ENCODE results near the gene MRPS35.

- TF ChIP-seq ZNF138 (tag by site-specific recombination; IDR thresholded peaks at IDR 0.05; ENCODE audit: borderline replicate concordance) (no peak), INSM2 (tag by site-specific recombination; IDR thresholded peaks at IDR 0.05) (no peak)
These were observed 38.0 kb upstream of the MRPS35 start for GRCh38 chr12:27672643-27673042.

Data from HEK293 (cell line).